AG10803 (cell line): Measurements from ENCODE around the gene TMEM250.

ENCODE experiments used
- DNase-seq: peaks from one replicate; pipeline ENCODE4 v3.0.0; 2010; ENCODE audit warnings: low read depth
- H3K4me3 ChIP-seq: 2 replicates; pipeline ENCODE4 v1.5.1; 2011; ENCODE audit warnings: mild to moderate bottlenecking, low read length, control low read depth
- TF ChIP-seq, protein P1 (sequence below): conservative IDR thresholded peaks from 2 replicates; pipeline ENCODE4 v1.5.1; 2011; ENCODE audit warnings: mild to moderate bottlenecking, low read length, control low read depth, inconsistent platforms

The TMEM250 gene

DNA sequence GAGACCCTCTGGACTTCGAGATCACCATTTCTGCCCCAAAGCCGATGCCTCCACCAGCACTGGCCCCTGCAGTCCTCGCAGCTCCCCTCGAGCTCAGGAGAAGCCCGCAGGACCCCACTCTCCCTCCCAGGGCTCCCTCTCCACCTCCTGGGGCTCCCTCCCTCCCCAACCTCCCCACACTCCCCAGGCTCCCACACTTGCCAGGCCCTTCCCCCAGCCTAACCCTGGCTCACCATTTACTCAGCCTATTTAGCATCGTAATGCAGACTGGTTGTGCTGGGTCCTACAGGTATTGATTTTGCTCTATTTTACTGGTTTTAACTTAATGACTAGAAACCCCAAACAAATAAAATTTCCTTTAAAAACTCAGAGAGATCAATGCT lies 23.7 kb upstream of the TMEM250 start:
- DNase-seq = no peak
- no peak overlapping the region for H3K4me3 ChIP-seq
- TF ChIP-seq, protein P1, sequence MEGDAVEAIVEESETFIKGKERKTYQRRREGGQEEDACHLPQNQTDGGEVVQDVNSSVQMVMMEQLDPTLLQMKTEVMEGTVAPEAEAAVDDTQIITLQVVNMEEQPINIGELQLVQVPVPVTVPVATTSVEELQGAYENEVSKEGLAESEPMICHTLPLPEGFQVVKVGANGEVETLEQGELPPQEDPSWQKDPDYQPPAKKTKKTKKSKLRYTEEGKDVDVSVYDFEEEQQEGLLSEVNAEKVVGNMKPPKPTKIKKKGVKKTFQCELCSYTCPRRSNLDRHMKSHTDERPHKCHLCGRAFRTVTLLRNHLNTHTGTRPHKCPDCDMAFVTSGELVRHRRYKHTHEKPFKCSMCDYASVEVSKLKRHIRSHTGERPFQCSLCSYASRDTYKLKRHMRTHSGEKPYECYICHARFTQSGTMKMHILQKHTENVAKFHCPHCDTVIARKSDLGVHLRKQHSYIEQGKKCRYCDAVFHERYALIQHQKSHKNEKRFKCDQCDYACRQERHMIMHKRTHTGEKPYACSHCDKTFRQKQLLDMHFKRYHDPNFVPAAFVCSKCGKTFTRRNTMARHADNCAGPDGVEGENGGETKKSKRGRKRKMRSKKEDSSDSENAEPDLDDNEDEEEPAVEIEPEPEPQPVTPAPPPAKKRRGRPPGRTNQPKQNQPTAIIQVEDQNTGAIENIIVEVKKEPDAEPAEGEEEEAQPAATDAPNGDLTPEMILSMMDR = no peak

DNA sequence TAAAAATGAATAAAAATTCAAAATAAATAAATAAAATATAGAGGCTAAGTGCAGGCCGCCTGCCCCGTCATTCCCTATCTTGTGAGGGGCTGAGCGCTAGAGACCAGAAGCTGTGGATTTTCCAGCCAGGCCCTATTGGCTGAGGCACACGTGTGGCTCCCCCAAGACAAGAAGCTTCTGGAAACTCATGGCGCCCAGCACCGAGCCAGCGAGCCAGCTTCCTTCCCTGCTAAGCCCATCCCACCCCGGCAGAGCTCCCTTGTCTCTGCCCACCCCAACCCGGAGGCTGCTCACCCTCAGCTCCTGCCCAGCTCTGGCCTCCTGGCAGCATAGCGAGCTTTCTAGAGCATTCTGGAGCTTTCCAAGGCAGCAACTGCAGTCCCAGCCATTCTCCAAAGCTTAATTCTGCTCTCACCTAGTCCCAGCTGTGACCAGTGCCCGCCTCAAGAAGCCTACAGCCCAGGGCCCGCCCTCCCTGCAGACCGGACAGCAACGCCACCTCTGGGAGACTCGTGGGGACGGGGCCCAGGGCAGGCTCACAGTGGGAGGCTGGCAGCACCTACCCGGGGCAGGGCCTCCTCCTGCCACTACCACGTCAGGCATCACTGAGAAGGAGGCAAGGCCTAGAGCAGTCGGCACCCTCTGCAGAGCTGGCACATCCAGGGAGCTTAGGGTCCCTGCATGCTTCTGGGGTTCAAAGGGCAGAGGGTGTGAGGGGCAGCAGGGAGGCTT lies 23.2 kb upstream of the TMEM250 start:
- TF ChIP-seq, protein P1 = no peak
- DNase-seq = no peak
- no peak overlapping the region for H3K4me3 ChIP-seq

DNA sequence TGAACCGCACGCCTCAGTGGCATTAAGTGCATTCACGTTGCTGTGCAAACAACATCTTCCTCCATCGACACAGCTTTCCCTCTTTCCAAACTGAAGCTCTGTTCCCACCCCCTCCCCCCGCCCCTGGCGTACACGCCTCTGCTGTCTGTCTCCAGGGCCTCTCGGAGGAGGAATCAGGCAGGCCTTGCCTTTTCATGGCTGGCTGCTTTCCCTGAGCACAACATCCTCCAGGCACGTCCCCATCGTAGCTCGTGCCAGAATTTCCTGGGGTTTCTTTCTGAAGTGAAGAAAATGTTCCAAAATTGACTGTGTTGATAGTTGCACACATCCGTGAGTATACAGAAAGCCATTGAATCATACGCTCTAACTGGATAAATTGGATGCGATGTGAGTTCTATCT lies 22.3 kb upstream of the TMEM250 start:
- no peak overlapping the region for H3K4me3 ChIP-seq
- DNase-seq = no peak
- TF ChIP-seq, protein P1 = no peak

DNA sequence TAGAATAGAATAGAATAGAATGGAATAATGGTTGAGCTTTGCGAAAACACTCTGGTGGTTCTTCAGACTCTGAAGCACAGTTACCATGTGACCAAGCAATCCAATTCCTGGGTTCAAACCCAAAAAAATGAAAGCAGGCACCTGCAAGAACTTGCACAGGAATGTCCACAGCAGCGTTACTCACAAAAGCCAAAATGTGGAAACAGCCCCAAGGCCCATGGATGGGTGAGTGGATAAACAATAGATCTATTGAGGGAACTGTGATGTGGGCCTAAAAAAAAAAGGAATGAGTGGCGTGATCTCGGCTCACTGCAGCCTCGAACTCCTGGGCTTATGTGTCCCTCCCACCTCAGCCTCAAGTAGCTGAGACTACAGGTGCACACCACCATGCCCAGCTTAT lies 21.4 kb upstream of the TMEM250 start:
- TF ChIP-seq, protein P1 = no peak
- H3K4me3 ChIP-seq = no peak overlapping the region
- DNase-seq = no peak

DNA sequence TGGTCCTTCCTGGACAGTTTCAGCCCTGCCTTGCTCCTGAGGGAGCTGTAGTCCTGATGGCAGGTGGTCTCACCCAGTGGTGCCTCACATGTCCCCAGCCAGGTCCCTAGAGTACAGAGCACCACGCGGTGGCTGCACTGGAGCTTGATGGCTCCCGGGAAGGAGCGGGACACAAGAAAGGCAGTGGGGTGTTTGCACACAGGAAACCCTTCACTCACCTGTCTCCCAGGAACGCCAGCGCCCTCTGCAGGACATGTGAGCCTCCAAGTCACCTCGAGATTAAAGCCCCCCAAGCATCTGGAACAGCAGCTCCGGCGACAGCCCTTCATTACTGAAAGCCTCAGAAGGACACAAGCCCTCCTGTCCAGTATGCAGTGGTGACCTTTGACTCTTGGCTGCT lies 19.9 kb upstream of the TMEM250 start:
- TF ChIP-seq, protein P1 = peak; percentile 20; the same call in 1 of the 2 replicates
- DNase-seq = no peak
- no peak overlapping the region for H3K4me3 ChIP-seq

DNA sequence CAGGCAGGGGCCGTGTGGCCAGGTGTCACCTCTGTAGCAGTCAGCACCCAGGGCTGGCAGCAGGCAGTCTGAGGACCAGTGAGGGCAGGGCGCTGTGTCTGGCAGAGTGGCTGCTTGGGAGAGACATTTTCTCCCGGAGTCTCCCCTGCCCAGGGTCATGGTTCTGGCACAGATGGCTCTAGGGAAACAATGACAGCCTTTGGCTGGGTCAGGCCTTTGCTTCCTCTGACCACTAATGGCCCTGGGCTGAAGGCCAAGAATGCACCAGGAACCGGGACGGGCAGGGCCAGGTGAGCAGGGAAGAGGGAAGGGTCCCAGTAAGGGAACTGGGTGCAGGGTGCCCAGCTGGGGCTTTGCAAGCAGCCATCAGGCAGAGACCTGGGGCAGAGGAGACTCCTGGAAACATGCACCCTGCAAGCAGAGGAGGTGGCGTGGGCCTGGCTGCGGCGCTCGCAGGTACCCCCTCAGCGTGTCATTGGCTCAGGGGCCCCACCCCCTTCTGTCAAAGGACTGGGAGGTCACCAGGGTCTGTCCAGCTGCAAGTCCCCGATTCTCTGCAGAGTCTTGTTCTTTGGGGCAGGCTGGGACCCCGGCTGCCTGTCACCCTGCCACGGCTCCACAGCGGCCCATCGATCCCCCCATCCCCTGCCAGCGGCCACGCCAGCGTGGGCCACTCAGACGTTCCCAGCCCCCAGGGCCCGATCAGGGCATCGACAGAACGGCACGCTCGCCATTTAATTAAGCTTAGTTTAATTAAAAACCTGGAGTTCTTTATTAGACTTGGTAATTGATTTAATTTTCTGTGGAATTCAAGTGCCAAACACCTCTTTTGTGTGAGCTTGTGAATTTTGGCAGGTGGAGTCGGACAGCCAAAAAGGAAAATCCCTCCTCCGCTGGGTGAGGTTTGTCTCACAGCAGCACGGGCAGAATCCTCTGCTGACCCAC lies 18.9 kb upstream of the TMEM250 start:
- TF ChIP-seq, protein P1 = no peak
- H3K4me3 ChIP-seq = no peak overlapping the region
- no peak for DNase-seq
